ENCODE data around the gene NDRG2. TPM values are rescaled to one million over a fixed set of nuclear protein-coding genes. Genes with fewer than 3 reads are reported as not detected.
A peak's percentile ranks its signal among the peaks of the same experiment; 100 is the strongest.

Gene NDRG2
- total and polyA plus RNA-seq, 9 of the 15 experiments (the other 6 are each of a cell fraction or from before 2014, with no cell fraction given): 10.1 to 105 (median 41.0) TPM

GRCh38 chr14:21026988-21027315 lies 2.1 kb upstream of the NDRG2 start (continued):
- peak; percentile 67 for TF ChIP-seq ATF3 (IDR thresholded peaks at IDR 0.05)
- no peak for TF ChIP-seq ATF3 (CRISPR knock-in tag; conservative IDR thresholded peaks at IDR 0.05)
- TF ChIP-seq TCF7 (IDR thresholded peaks at IDR 0.05; ENCODE audit: borderline replicate concordance): no peak
- TF ChIP-seq ZNF133 (CRISPR knock-in tag; IDR thresholded peaks at IDR 0.05): no peak
- TF ChIP-seq SMARCC2 (IDR thresholded peaks at IDR 0.05; ENCODE audit: low read depth): 0 out of 2 replicates have a peak, but pooled peaks have one; percentile 35
- no peak for TF ChIP-seq POLR2H (tag; IDR thresholded peaks at IDR 0.05; ENCODE audit: low read depth)
- no peak for TF ChIP-seq NR0B1 (IDR thresholded peaks at IDR 0.05; ENCODE audit: partially characterized antibody)
- TF ChIP-seq TAF7 (tag; IDR thresholded peaks at IDR 0.05): no peak
- TF ChIP-seq IFI16 (CRISPR knock-in tag; IDR thresholded peaks at IDR 0.05): no peak
- TF ChIP-seq RBBP5 (IDR thresholded peaks at IDR 0.05; ENCODE audit: borderline replicate concordance, insufficient read depth, low read length, poor library complexity, severe bottlenecking): no peak
- TF ChIP-seq ZNF436 (CRISPR knock-in tag; IDR thresholded peaks at IDR 0.05): no peak
- TF ChIP-seq NELFE (IDR thresholded peaks at IDR 0.05; ENCODE audit: insufficient read depth, insufficient read length): no peak
- TF ChIP-seq MAFG (tag; conservative IDR thresholded peaks at IDR 0.05): peak; percentile 33; the same call in 1 of the 2 replicates
- TF ChIP-seq ZNF224 (CRISPR knock-in tag; IDR thresholded peaks at IDR 0.05): no peak
- TF ChIP-seq PKNOX1 (IDR thresholded peaks at IDR 0.05): 0 out of 2 replicates have a peak, but pooled peaks have one; percentile 15
- TF ChIP-seq CEBPZ (IDR thresholded peaks at IDR 0.05; ENCODE audit: borderline replicate concordance, low read depth, low read length): no peak
- no peak for TF ChIP-seq ETS2 (tag; IDR thresholded peaks at IDR 0.05; ENCODE audit: borderline replicate concordance, poor library complexity, severe bottlenecking)

Measured in K562 (cell line).